ENCODE results near the gene MAGI1.

MAGI1 gene

GRCh38 chr3:65712140-65712539 is 326.6 kb downstream of the MAGI1 start:
- DNase-seq (ENCODE audit: low read depth) = no peak

- no peak for DNase-seq (ENCODE audit: low read depth)
Measured at GRCh38 chr3:65706776-65707568, 331.7 kb downstream of the MAGI1 start.

- DNase-seq (ENCODE audit: low read depth) = no peak
Measured at GRCh38 chr3:65706301-65706700, 332.4 kb downstream of the MAGI1 start.

- no peak for DNase-seq (ENCODE audit: low read depth)
Measured at GRCh38 chr3:65703820-65704219, 334.9 kb downstream of the MAGI1 start.

GRCh38 chr3:65703026-65703425 is 335.7 kb downstream of the MAGI1 start:
- DNase-seq (ENCODE audit: low read depth) = no peak

- DNase-seq (ENCODE audit: low read depth) = no peak
Measured at GRCh38 chr3:65702202-65702601, 336.5 kb downstream of the MAGI1 start.

GRCh38 chr3:65701516-65701915 is 337.2 kb downstream of the MAGI1 start:
- DNase-seq (ENCODE audit: low read depth) = no peak

GRCh38 chr3:65689436-65689835 is 349.3 kb downstream of the MAGI1 start:
- DNase-seq (ENCODE audit: low read depth) = no peak

- no peak for DNase-seq (ENCODE audit: low read depth)
Measured at GRCh38 chr3:65687741-65688140, 351.0 kb downstream of the MAGI1 start.

GRCh38 chr3:65685621-65686235 is 353.0 kb downstream of the MAGI1 start:
- DNase-seq (ENCODE audit: low read depth) = no peak

- DNase-seq (ENCODE audit: low read depth) = no peak
Measured at GRCh38 chr3:65678516-65678915, 360.2 kb downstream of the MAGI1 start.

- no peak for DNase-seq (ENCODE audit: low read depth)
Measured at GRCh38 chr3:65677486-65678010, 361.2 kb downstream of the MAGI1 start.

- no peak for DNase-seq (ENCODE audit: low read depth)
Measured at GRCh38 chr3:65676580-65676979, 362.1 kb downstream of the MAGI1 start.

GRCh38 chr3:65675011-65675410 is 363.7 kb downstream of the MAGI1 start:
- no peak for DNase-seq (ENCODE audit: low read depth)

- DNase-seq (ENCODE audit: low read depth) = no peak
Measured at GRCh38 chr3:65674226-65674625, 364.5 kb downstream of the MAGI1 start.

GRCh38 chr3:65672871-65673815 is 365.6 kb downstream of the MAGI1 start:
- no peak for DNase-seq (ENCODE audit: low read depth)

GRCh38 chr3:65672061-65672460 is 366.7 kb downstream of the MAGI1 start:
- no peak for DNase-seq (ENCODE audit: low read depth)

GRCh38 chr3:65671004-65671403 is 367.7 kb downstream of the MAGI1 start:
- DNase-seq (ENCODE audit: low read depth) = no peak

GRCh38 chr3:65669163-65669875 is 369.4 kb downstream of the MAGI1 start:
- DNase-seq (ENCODE audit: low read depth) = peak; percentile 60

GRCh38 chr3:65667963-65668362 is 370.8 kb downstream of the MAGI1 start:
- no peak for DNase-seq (ENCODE audit: low read depth)

GRCh38 chr3:65666448-65667091 is 372.1 kb downstream of the MAGI1 start:
- DNase-seq (ENCODE audit: low read depth) = no peak
